Fibroblast of the aortic adventitia (primary cell): ENCODE data around the gene INPP5D. TPM values are rescaled to one million over a fixed set of nuclear protein-coding genes. Genes with fewer than 3 reads are reported as not detected.

Source experiments
- DNase-seq: peaks from one replicate; pipeline ENCODE4 v3.0.0-alpha.2; 2010; ENCODE audit warnings: low read depth
- H3K4me3 ChIP-seq: 2 replicates; pipeline ENCODE4 v1.5.1; 2011; ENCODE audit warnings: low read depth, mild to moderate bottlenecking, control low read depth, low read length, moderate library complexity
- total RNA-seq: library from RNA; depleted of rRNA; stranded (reverse); fragments of >200 nt; gene quantifications from 2 replicates; pipeline ENCODE4 v1.2.3, GENCODE V29; 2012; ENCODE audit warnings: low replicate concordance
- TF ChIP-seq, protein P1 (sequence below): IDR thresholded peaks from 2 replicates; pipeline ENCODE4 v1.5.1; 2011; ENCODE audit warnings: mild to moderate bottlenecking, low read length, control low read depth, inconsistent platforms; ENCODE audit not compliant: insufficient read depth

INPP5D gene
- total RNA-seq, 1 donor = 0.54 TPM

DNA sequence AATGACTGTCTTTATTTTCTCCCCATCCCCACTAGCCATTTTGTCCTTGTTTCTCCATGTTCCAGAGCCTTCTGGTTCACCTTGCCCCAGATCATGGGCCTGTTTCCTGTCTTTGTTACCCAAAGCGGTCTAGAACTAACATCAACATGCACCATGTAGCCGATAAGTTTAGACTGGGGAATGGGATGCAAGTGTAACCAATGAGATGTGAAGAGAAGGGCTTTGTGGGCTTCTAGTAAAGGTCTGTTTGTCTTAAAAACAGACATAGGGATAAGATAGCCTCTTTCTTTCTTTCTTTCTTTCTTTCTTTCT lies 25.7 kb downstream of the INPP5D start:
- TF ChIP-seq, protein P1, sequence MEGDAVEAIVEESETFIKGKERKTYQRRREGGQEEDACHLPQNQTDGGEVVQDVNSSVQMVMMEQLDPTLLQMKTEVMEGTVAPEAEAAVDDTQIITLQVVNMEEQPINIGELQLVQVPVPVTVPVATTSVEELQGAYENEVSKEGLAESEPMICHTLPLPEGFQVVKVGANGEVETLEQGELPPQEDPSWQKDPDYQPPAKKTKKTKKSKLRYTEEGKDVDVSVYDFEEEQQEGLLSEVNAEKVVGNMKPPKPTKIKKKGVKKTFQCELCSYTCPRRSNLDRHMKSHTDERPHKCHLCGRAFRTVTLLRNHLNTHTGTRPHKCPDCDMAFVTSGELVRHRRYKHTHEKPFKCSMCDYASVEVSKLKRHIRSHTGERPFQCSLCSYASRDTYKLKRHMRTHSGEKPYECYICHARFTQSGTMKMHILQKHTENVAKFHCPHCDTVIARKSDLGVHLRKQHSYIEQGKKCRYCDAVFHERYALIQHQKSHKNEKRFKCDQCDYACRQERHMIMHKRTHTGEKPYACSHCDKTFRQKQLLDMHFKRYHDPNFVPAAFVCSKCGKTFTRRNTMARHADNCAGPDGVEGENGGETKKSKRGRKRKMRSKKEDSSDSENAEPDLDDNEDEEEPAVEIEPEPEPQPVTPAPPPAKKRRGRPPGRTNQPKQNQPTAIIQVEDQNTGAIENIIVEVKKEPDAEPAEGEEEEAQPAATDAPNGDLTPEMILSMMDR = no peak
- no peak for DNase-seq
- no peak overlapping the region for H3K4me3 ChIP-seq

DNA sequence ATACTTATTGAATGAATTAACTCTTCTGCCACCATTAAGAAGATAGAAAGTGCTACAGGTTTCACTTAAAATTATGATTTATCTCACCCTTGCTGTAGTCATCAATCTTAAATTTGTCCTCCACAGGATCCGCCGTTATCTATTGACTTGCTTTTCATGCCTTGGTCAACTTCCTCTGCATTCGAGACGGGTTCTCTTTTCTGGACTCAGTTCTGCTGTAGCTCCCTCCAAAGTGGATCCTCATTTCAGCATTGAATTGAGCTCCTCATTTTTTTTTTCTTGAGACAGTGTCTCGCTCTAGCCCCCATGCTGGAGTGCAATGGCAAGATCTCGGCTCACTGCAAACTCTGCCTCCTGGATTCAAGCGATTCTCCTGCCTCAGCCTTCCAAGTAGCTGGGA lies 27.6 kb downstream of the INPP5D start:
- TF ChIP-seq, protein P1 = no peak
- no peak for DNase-seq
- no peak overlapping the region for H3K4me3 ChIP-seq

DNA sequence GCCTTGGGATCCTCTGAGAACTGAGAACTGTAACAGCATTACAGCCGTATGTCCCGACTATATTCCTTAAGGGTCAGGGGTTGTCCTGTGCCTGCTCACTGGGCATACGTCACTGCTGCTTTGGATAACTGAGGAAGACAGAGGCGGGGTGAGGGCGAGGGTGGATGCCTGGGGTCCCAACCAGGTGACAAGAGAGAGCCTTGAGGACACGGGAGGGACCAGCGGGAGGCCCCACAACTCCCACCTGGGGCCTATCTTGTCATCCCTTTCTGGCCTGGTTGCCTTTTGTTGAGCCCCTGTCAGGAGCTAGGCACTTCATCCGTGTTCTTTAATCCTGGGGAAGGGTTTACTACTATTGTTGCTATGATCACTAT lies 28.8 kb downstream of the INPP5D start:
- no peak for DNase-seq
- TF ChIP-seq, protein P1 = no peak
- no peak overlapping the region for H3K4me3 ChIP-seq

DNA sequence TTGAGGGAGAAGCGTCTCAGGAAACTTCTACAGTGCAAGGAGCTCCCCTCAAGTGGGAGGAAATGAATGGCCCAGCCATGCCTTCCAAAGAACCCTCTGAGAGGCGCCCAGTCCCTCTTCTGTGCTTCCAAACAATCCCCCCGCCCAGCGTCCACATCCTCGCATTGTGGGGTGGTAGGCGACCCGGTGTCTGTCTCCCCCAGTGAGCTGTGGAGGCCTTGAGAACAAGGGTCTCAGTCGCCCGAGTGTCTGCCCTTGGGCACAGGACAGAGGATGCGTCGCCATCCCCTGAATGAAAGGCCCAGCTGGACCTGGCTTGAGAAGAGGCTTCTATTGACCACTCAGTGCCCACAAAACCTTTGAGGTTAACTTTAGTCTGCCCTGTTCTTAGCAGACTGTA lies 29.7 kb downstream of the INPP5D start:
- TF ChIP-seq, protein P1 = no peak
- H3K4me3 ChIP-seq = no peak overlapping the region
- DNase-seq = no peak

DNA sequence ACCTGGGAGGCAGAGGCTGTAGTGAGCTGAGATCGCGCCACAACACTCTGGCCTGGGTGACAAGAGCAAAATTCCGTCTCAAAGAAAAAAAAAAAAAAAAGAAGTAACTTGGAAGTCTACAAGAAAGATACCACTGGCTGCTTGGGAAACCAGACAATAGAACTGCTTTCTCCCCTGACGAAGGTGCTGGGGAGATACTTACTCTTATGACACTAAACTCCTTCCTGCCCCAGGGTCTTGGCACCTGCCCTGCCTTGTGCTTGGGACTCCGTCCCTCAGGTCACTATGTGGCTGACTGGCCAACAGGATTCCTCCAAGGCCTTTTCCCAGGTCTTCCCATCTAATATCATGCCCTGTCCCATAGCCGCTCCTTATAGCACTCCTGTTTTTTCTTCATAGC lies 30.7 kb downstream of the INPP5D start:
- no peak for DNase-seq
- no peak overlapping the region for H3K4me3 ChIP-seq
- TF ChIP-seq, protein P1 = no peak

DNA sequence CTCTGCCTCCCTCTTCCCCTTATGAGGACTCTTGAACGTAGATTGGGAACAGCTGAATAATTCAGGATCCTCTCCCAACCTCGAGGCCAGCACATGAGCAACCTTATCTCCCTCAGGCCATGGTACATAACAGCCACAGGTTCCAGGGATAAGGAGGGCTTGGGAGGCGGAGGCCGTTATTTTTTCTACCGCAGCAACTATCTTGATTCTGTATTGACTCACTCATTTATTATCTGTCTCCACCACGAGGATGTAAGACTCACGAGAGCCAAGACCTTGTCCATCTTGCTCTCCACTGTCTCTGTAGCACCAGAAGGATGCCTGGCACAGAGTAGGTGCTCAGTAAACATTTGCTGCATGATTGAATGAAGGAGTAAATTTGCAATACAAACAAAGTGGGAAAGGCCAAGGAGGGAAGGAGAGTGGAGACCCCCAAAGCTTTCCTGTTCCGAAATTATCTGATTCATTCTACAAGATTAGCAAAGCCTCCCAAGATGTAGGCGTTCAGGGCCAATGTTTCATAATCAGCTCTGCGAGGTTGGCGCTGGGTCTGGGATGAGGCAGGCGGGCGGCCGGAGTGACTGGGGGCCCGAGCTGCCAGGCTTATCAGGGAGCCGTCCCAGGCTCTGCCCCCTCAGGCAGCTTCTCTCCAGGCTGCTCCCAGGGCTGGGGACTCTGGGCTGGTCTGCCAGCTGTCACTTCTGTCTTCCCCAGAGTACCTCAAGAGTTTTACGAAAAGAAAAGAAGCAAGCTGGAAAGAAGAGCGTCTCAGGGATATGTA lies 31.6 kb downstream of the INPP5D start:
- no peak overlapping the region for H3K4me3 ChIP-seq
- no peak for DNase-seq
- TF ChIP-seq, protein P1 = no peak
